ENCODE data around the gene TTK. TPM values are rescaled to one million over a fixed set of nuclear protein-coding genes. Genes with fewer than 3 reads are reported as not detected.

The TTK gene
- total RNA-seq, 1 experiment from 2014 or later = 43.2 TPM

Other genes starting within 250 kb of the TTK start
- gene ELOVL4, start 57.1 kb upstream of the TTK start, total RNA-seq (2014; rRNA removed; shearing (Covaris generic); ENCODE audit: low replicate concordance) = 0.10 and 0.20 TPM in 2 replicates
- gene BCKDHB, start 102.0 kb downstream of the TTK start, total RNA-seq (2014; rRNA removed; shearing (Covaris generic); ENCODE audit: low replicate concordance) = 14.9 and 21.0 TPM in 2 replicates

Data from MG63 (cell line).